ENCODE measurements around the gene WDR86.

Gene WDR86

GRCh38 chr7:151342811-151343210, 67.0 kb downstream of the WDR86 start:
- TF ChIP-seq ZC3H10 (CRISPR knock-in tag; IDR thresholded peaks at IDR 0.05) (no peak), ZNF565 (CRISPR knock-in tag; conservative IDR thresholded peaks at IDR 0.05; ENCODE audit: low read depth) (no peak), TCF4 (CRISPR knock-in tag; IDR thresholded peaks at IDR 0.05; ENCODE audit: borderline replicate concordance) (no peak), ZFP30 (CRISPR knock-in tag; IDR thresholded peaks at IDR 0.05) (no peak), PPARA (CRISPR knock-in tag; IDR thresholded peaks at IDR 0.05; ENCODE audit: borderline replicate concordance) (no peak), ARNTL (CRISPR knock-in tag; IDR thresholded peaks at IDR 0.05; ENCODE audit: borderline replicate concordance, low read depth) (no peak)
- ATAC-seq, result no peak

- no peak for TF ChIP-seq TSHZ2 (CRISPR knock-in tag; IDR thresholded peaks at IDR 0.05)
- no peak for TF ChIP-seq ARNTL (CRISPR knock-in tag; IDR thresholded peaks at IDR 0.05; ENCODE audit: borderline replicate concordance, low read depth)
- no peak for TF ChIP-seq GLIS3 (CRISPR knock-in tag; IDR thresholded peaks at IDR 0.05)
- no peak for TF ChIP-seq ISL1 (CRISPR knock-in tag; IDR thresholded peaks at IDR 0.05)
- TF ChIP-seq ZNF8 (CRISPR knock-in tag; IDR thresholded peaks at IDR 0.05), result no peak
- TF ChIP-seq TOX (CRISPR knock-in tag; IDR thresholded peaks at IDR 0.05; ENCODE audit: borderline replicate concordance), result no peak
- no peak for TF ChIP-seq ZNF565 (CRISPR knock-in tag; conservative IDR thresholded peaks at IDR 0.05; ENCODE audit: low read depth)
- TF ChIP-seq SNAI2 (CRISPR knock-in tag; IDR thresholded peaks at IDR 0.05), result no peak
- no peak for TF ChIP-seq ZFP30 (CRISPR knock-in tag; IDR thresholded peaks at IDR 0.05)
- TF ChIP-seq CSRNP3 (CRISPR knock-in tag; IDR thresholded peaks at IDR 0.05), result no peak
- no peak for TF ChIP-seq ZFP3 (CRISPR knock-in tag; IDR thresholded peaks at IDR 0.05)
- no peak for TF ChIP-seq CREB5 (CRISPR knock-in tag; IDR thresholded peaks at IDR 0.05; ENCODE audit: low read depth)
- no peak for TF ChIP-seq BACH2 (CRISPR knock-in tag; IDR thresholded peaks at IDR 0.05; ENCODE audit: borderline replicate concordance)
- no peak for TF ChIP-seq CSDC2 (CRISPR knock-in tag; IDR thresholded peaks at IDR 0.05)
- no peak for TF ChIP-seq ZC3H10 (CRISPR knock-in tag; IDR thresholded peaks at IDR 0.05)
- no peak; the same call in 1 of the 2 replicates for TF ChIP-seq PPARA (CRISPR knock-in tag; IDR thresholded peaks at IDR 0.05; ENCODE audit: borderline replicate concordance)
- no peak for ATAC-seq
These were observed 67.7 kb downstream of the WDR86 start for GRCh38 chr7:151342102-151342646.

GRCh38 chr7:151341357-151342101, 68.3 kb downstream of the WDR86 start, which contains the start of gene NUB1:
NUB1 (plus strand) TSS chr7:151341812; CDS start chr7:151345350, 3,538 bp downstream.
- TF ChIP-seq ZFP30 (CRISPR knock-in tag; IDR thresholded peaks at IDR 0.05) (no peak), ZNF70 (CRISPR knock-in tag; IDR thresholded peaks at IDR 0.05) (no peak), CSDC2 (CRISPR knock-in tag; IDR thresholded peaks at IDR 0.05) (0 out of 2 replicates have a peak, but pooled peaks have one; percentile 28), CREB5 (CRISPR knock-in tag; IDR thresholded peaks at IDR 0.05; ENCODE audit: low read depth) (no peak), BACH2 (CRISPR knock-in tag; IDR thresholded peaks at IDR 0.05; ENCODE audit: borderline replicate concordance) (0 out of 2 replicates have a peak, but pooled peaks have one; percentile 62), PATZ1 (CRISPR knock-in tag; IDR thresholded peaks at IDR 0.05; ENCODE audit: borderline replicate concordance) (no peak), ZNF8 (CRISPR knock-in tag; IDR thresholded peaks at IDR 0.05) (no peak)
- ATAC-seq, result peak; percentile 93

Data from SK-N-SH treated with all-trans-retinoic acid at 6 μM for 48 hours (cell line).